Measurements from ENCODE around the gene HDAC8.
"Not testable (repeated sequence)": the region's sequence is repeated elsewhere in the genome, so short reads cannot be mapped to it uniquely, and the experiment has no call there.

The HDAC8 gene

GRCh38 chrX:72409993-72410392 is 162.7 kb downstream of the HDAC8 start:
- no peak for DNase-seq (ENCODE audit: low read depth in 2 of 2)
- no peak overlapping the region for H3K4me3 ChIP-seq (replicated peaks in 1 of 2; ENCODE audit: low read depth in 2 of 2, low read length in 2 of 2)
- no peak for TF ChIP-seq CTCF (IDR thresholded peaks at IDR 0.05; ENCODE audit: low read depth, low read length)

- no peak for TF ChIP-seq CTCF (IDR thresholded peaks at IDR 0.05; ENCODE audit: low read depth, low read length)
- no peak overlapping the region for H3K4me3 ChIP-seq (replicated peaks in 1 of 2; ENCODE audit: low read depth in 2 of 2, low read length in 2 of 2)
- DNase-seq (ENCODE audit: low read depth in 2 of 2): no peak
These were observed 163.8 kb downstream of the HDAC8 start for GRCh38 chrX:72408885-72409284.

- DNase-seq (ENCODE audit: low read depth in 2 of 2); H3K4me3 ChIP-seq (replicated peaks in 1 of 2; ENCODE audit: low read depth in 2 of 2, low read length in 2 of 2): not testable (repeated sequence)
These were observed 167.5 kb downstream of the HDAC8 start for GRCh38 chrX:72405136-72405535.

- TF ChIP-seq CTCF (IDR thresholded peaks at IDR 0.05; ENCODE audit: low read depth, low read length): no peak
- H3K4me3 ChIP-seq (replicated peaks in 1 of 2; ENCODE audit: low read depth in 2 of 2, low read length in 2 of 2): no peak overlapping the region
- no peak for DNase-seq (ENCODE audit: low read depth in 2 of 2)
These were observed 170.0 kb downstream of the HDAC8 start for GRCh38 chrX:72402614-72403013.

GRCh38 chrX:72399816-72400215 is 172.8 kb downstream of the HDAC8 start:
- no peak for DNase-seq (ENCODE audit: low read depth in 2 of 2)
- no peak overlapping the region for H3K4me3 ChIP-seq (replicated peaks in 1 of 2; ENCODE audit: low read depth in 2 of 2, low read length in 2 of 2)
- TF ChIP-seq CTCF (IDR thresholded peaks at IDR 0.05; ENCODE audit: low read depth, low read length): no peak

- peak in 1 of 2 donors; percentile 33 for DNase-seq (ENCODE audit: low read depth in 2 of 2)
- no peak for TF ChIP-seq CTCF (IDR thresholded peaks at IDR 0.05; ENCODE audit: low read depth, low read length)
- H3K4me3 ChIP-seq (replicated peaks in 1 of 2; ENCODE audit: low read depth in 2 of 2, low read length in 2 of 2): no peak overlapping the region
These were observed 176.5 kb downstream of the HDAC8 start for GRCh38 chrX:72396117-72396516.

- peak in 1 of 2 donors; percentile 18 for DNase-seq (ENCODE audit: low read depth in 2 of 2)
- no peak overlapping the region for H3K4me3 ChIP-seq (replicated peaks in 1 of 2; ENCODE audit: low read depth in 2 of 2, low read length in 2 of 2)
- no peak for TF ChIP-seq CTCF (IDR thresholded peaks at IDR 0.05; ENCODE audit: low read depth, low read length)
These were observed 177.4 kb downstream of the HDAC8 start for GRCh38 chrX:72395237-72395636.

All from cardiac fibroblast (primary cell).